GM19238 (cell line): ENCODE data around the gene TBC1D3I.
"Not testable (repeated sequence)": the region's sequence is repeated elsewhere in the genome, so short reads cannot be mapped to it uniquely, and the experiment has no call there.

Source experiments
- DNase-seq: peaks from one replicate; pipeline ENCODE4 v3.0.0; 2011; ENCODE audit warnings: low spot score; ENCODE audit not compliant: insufficient read length

TBC1D3I gene

DNA sequence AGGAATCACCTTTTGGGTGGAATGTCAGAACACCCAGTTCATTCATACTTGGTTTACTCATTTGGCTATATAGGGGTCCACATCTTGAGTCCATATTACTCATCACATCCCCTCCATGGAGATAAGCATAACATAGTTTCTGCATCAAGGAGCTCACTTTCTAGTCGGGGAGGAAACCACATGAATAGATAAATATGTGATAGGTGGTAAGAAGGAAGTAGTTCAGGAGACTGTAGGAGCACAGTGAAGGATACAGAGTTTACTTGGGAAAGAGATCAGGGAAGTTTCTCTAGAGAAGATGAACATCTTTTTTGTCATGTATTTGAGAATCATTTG is 57.9 kb downstream of the TBC1D3I start:
- DNase-seq = not testable (repeated sequence)

DNA sequence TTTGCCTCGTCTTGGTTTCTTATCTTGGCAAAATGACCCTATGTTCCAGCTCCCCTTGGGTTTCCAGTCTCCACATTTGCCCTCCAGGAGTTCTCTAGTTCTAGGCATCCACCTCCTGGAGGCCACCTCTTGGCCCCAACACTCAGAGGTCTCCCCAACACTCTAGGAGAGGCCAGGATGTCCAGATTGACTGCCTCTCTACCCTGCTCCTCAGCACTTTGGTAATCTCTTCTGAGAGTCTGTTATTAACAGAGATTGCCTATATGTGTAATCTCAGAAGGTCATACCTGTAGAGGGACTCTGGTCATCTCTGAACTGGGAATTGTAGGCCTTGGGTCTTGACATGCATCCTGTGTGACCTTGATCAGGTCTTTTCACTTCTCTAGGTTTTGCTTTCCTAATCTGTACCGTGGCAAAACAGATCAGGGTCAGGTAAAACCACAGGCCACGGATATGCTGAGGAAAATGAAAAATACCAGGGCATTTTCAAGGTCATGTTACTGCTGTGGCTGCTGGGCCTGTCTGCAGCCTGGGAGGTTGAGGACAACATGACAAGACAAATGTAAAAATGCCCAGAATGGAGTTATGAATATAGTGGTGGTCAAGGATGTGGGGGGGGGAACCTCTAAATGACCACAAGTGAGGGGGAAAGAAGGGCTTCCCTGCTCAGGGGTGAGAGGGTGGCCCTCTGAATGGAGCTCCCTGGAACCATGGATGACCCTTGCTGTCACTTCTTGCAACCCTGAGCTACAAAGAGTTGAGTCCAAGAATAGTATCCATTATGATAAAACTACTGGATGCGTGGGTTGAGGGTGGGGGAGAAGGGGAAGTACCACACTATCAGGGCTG is 58.5 kb downstream of the TBC1D3I start:
- DNase-seq = no peak

DNA sequence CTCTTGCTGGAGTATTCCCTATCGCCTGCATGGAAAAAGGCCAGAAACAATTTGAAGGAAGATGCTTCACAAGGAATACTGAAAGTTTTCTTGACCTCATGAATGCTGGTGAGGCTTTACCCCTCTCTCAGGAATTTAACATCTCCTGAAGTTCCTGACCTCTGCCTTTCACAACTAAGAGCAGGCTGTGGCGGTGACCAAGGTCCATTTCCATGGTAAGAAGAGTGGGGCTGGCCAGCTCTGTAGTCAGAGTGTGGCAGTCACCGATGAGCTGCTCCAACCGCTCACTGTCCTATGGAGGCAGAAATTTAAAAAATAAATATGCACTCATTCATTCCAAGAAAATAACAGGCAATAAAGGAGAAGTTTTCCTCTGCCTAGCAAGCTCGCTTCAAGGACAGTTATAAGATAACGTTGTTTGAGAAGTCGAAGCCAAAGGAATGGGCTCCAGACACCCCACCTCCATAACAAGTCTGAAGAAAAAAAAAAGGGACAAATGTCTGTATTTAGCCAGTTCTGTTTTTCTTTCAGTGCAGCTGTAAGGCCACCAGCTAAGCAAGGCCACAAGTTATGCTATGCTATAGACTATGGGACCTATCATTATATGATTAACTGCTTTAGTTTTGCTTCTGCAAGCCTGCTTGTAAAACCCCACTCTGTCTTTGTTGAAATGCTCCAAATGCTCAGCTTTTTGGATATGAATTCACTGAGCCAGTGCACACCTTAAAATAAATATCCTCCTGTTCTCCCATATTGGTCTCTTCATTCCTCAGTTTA is 59.5 kb downstream of the TBC1D3I start:
- DNase-seq = no peak
